ENCODE measurements around the gene MAPK11.

The MAPK11 gene

GRCh38 chr22:50253941-50254340, 16.2 kb downstream of the MAPK11 start:
- H3K27ac ChIP-seq (ENCODE audit: insufficient read depth, low read depth, low read length, poor library complexity, severe bottlenecking): no peak overlapping the region
- WGBS, 2 experiments: 87 to 90% methylated on average over 8 of the region's 8 CpGs

GRCh38 chr22:50253046-50253915, 16.9 kb downstream of the MAPK11 start:
- Histone ChIP-seq H3K27me3 (ENCODE audit: control insufficient read depth, insufficient read depth, low read length, poor library complexity, severe bottlenecking) (no peaks in the 10 kb centered on the region), H3K9me3 (ENCODE audit: control insufficient read depth, low read length) (no peaks in the 10 kb centered on the region), H3K36me3 (ENCODE audit: control insufficient read depth, insufficient read depth, low read length) (no peaks in the 10 kb centered on the region), H3K27ac (ENCODE audit: insufficient read depth, low read depth, low read length, poor library complexity, severe bottlenecking) (no peak overlapping the region), H3K4me1 (ENCODE audit: control insufficient read depth, insufficient read depth, low read length) (peaks cover 14% of the 10 kb centered on the region), H3K4me3 (ENCODE audit: insufficient read depth, low read depth, low read length) (no peak overlapping the region)
- WGBS, 2 experiments: 93 to 94% methylated on average over 22 of the region's 22 CpGs

More at GRCh38 chr22:50253941-50254340, 16.2 kb downstream of the MAPK11 start:
- Histone ChIP-seq H3K36me3 (ENCODE audit: control insufficient read depth, insufficient read depth, low read length) (no peaks in the 10 kb centered on the region), H3K4me1 (ENCODE audit: control insufficient read depth, insufficient read depth, low read length) (peaks cover 14% of the 10 kb centered on the region), H3K27me3 (ENCODE audit: control insufficient read depth, insufficient read depth, low read length, poor library complexity, severe bottlenecking) (no peaks in the 10 kb centered on the region), H3K9me3 (ENCODE audit: control insufficient read depth, low read length) (no peaks in the 10 kb centered on the region), H3K4me3 (ENCODE audit: insufficient read depth, low read depth, low read length) (no peak overlapping the region)

- Histone ChIP-seq H3K27ac (ENCODE audit: insufficient read depth, low read depth, low read length, poor library complexity, severe bottlenecking) (no peak overlapping the region), H3K9me3 (ENCODE audit: control insufficient read depth, low read length) (no peaks in the 10 kb centered on the region)
- WGBS, 2 experiments: 66 to 68% methylated on average over 25 of the region's 25 CpGs
Measured at GRCh38 chr22:50252082-50253045, 17.8 kb downstream of the MAPK11 start.

GRCh38 chr22:50251477-50252081, 18.6 kb downstream of the MAPK11 start:
- Histone ChIP-seq H3K4me3 (ENCODE audit: insufficient read depth, low read depth, low read length) (peak overlapping the region; percentile 53), H3K9me3 (ENCODE audit: control insufficient read depth, low read length) (no peaks in the 10 kb centered on the region), H3K27me3 (ENCODE audit: control insufficient read depth, insufficient read depth, low read length, poor library complexity, severe bottlenecking) (no peaks in the 10 kb centered on the region), H3K4me1 (ENCODE audit: control insufficient read depth, insufficient read depth, low read length) (peaks cover 14% of the 10 kb centered on the region), H3K36me3 (ENCODE audit: control insufficient read depth, insufficient read depth, low read length) (no peaks in the 10 kb centered on the region), H3K27ac (ENCODE audit: insufficient read depth, low read depth, low read length, poor library complexity, severe bottlenecking) (no peak overlapping the region)
- WGBS, 2 experiments: 14 to 15% methylated on average over 36 of the region's 36 CpGs

More at GRCh38 chr22:50252082-50253045, 17.8 kb downstream of the MAPK11 start:
- Histone ChIP-seq H3K36me3 (ENCODE audit: control insufficient read depth, insufficient read depth, low read length) (no peaks in the 10 kb centered on the region), H3K4me3 (ENCODE audit: insufficient read depth, low read depth, low read length) (peak overlapping the region; percentile 53), H3K4me1 (ENCODE audit: control insufficient read depth, insufficient read depth, low read length) (peaks cover 14% of the 10 kb centered on the region), H3K27me3 (ENCODE audit: control insufficient read depth, insufficient read depth, low read length, poor library complexity, severe bottlenecking) (no peaks in the 10 kb centered on the region)

GRCh38 chr22:50250555-50251476, 19.4 kb downstream of the MAPK11 start, which contains the start of gene HDAC10:
Gene HDAC10, minus strand, starts transcription at chr22:50251265. Its CDS starts 233 bp downstream, at chr22:50251032.
- H3K9me3 ChIP-seq (ENCODE audit: control insufficient read depth, low read length): no peaks in the 10 kb centered on the region
- no peaks in the 10 kb centered on the region for H3K36me3 ChIP-seq (ENCODE audit: control insufficient read depth, insufficient read depth, low read length)
- H3K4me3 ChIP-seq (ENCODE audit: insufficient read depth, low read depth, low read length): peak within 1 kb of the TSS; percentile 53
- no peak within 1 kb of the TSS for H3K27ac ChIP-seq (ENCODE audit: insufficient read depth, low read depth, low read length, poor library complexity, severe bottlenecking)
- no peaks in the 10 kb centered on the region for H3K27me3 ChIP-seq (ENCODE audit: control insufficient read depth, insufficient read depth, low read length, poor library complexity, severe bottlenecking)
- 2% methylated on average over 81 of the region's 81 CpGs for WGBS, 2 experiments
- peaks cover 16% of the 10 kb centered on the region for H3K4me1 ChIP-seq (ENCODE audit: control insufficient read depth, insufficient read depth, low read length)

- Histone ChIP-seq H3K27me3 (ENCODE audit: control insufficient read depth, insufficient read depth, low read length, poor library complexity, severe bottlenecking) (no peaks in the 10 kb centered on the region), H3K4me3 (ENCODE audit: insufficient read depth, low read depth, low read length) (peak overlapping the region; percentile 53), H3K9me3 (ENCODE audit: control insufficient read depth, low read length) (no peaks in the 10 kb centered on the region), H3K27ac (ENCODE audit: insufficient read depth, low read depth, low read length, poor library complexity, severe bottlenecking) (no peak overlapping the region), H3K36me3 (ENCODE audit: control insufficient read depth, insufficient read depth, low read length) (no peaks in the 10 kb centered on the region), H3K4me1 (ENCODE audit: control insufficient read depth, insufficient read depth, low read length) (peaks cover 18% of the 10 kb centered on the region)
- 90% methylated on average over 11 of the region's 11 CpGs for WGBS, 2 experiments
Measured at GRCh38 chr22:50250249-50250554, 20.0 kb downstream of the MAPK11 start.

- Histone ChIP-seq H3K4me3 (ENCODE audit: insufficient read depth, low read depth, low read length) (no peak overlapping the region), H3K9me3 (ENCODE audit: control insufficient read depth, low read length) (no peaks in the 10 kb centered on the region), H3K4me1 (ENCODE audit: control insufficient read depth, insufficient read depth, low read length) (peaks cover 18% of the 10 kb centered on the region), H3K36me3 (ENCODE audit: control insufficient read depth, insufficient read depth, low read length) (no peaks in the 10 kb centered on the region), H3K27ac (ENCODE audit: insufficient read depth, low read depth, low read length, poor library complexity, severe bottlenecking) (no peak overlapping the region), H3K27me3 (ENCODE audit: control insufficient read depth, insufficient read depth, low read length, poor library complexity, severe bottlenecking) (no peaks in the 10 kb centered on the region)
- 95% methylated on average over 32 of the region's 32 CpGs for WGBS, 2 experiments
Measured at GRCh38 chr22:50249341-50250248, 20.6 kb downstream of the MAPK11 start.

GRCh38 chr22:50248196-50249081, 21.7 kb downstream of the MAPK11 start:
- peak overlapping the region; percentile 13 for H3K27ac ChIP-seq (ENCODE audit: insufficient read depth, low read depth, low read length, poor library complexity, severe bottlenecking)

More at GRCh38 chr22:50248196-50249081, 21.7 kb downstream of the MAPK11 start:
- Histone ChIP-seq H3K4me1 (ENCODE audit: control insufficient read depth, insufficient read depth, low read length) (peaks cover 25% of the 10 kb centered on the region), H3K9me3 (ENCODE audit: control insufficient read depth, low read length) (no peaks in the 10 kb centered on the region), H3K36me3 (ENCODE audit: control insufficient read depth, insufficient read depth, low read length) (no peaks in the 10 kb centered on the region), H3K4me3 (ENCODE audit: insufficient read depth, low read depth, low read length) (no peak overlapping the region), H3K27me3 (ENCODE audit: control insufficient read depth, insufficient read depth, low read length, poor library complexity, severe bottlenecking) (no peaks in the 10 kb centered on the region)
- 93 to 94% methylated on average over 29 of the region's 29 CpGs for WGBS, 2 experiments
